GM18868 (cell line): ENCODE results near the gene SPATC1L.
"Not testable (repeated sequence)": the region's sequence is repeated elsewhere in the genome, so short reads cannot be mapped to it uniquely, and the experiment has no call there.

Source experiments
- ATAC-seq: cut with Tn5 transposase; IDR thresholded peaks from one replicate; pipeline ENCODE4 v1.9.1; 2021; ENCODE audit warnings: mild to moderate bottlenecking, moderate library complexity; ENCODE audit not compliant: unreplicated experiment

SPATC1L gene

DNA sequence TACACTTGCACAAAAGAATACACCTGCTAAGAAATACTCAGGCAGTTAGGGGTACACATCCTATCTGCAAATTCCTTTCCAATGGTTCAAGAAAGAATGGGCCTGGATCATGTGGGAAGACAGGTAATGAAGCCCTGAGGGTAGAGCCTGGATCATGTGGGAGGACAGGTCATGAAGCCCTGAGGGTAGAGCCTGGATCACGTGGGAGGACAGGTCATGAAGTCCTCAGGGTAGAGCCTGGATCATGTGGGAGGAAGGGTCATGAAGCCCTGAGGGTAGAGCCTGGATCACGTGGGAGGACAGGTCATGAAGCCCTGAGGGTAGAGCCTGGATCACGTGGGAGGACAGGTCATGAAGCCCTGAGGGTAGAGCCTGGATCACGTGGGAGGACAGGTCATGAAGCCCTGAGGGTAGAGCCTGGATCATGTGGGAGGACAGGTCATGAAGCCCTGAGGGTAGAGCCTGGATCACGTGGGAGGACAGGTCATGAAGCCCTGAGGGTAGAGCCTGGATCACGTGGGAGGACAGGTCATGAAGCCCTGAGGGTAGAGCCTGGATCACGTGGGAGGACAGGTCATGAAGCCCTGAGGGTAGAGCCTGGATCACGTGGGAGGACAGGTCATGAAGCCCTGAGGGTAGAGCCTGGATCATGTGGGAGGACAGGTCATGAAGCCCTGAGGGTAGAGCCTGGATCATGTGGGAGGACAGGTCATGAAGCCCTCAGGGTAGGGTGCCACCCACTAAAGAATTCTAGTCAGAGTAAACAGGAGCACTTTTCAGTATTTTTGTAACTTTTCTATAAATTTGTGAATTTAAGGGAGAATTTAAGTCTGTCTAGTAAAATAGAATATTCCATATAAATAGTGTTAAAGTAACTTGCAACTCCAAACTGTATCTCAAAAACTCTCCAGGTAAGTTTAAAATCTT lies 16.9 kb upstream of the SPATC1L start:
- ATAC-seq: not testable (repeated sequence)

DNA sequence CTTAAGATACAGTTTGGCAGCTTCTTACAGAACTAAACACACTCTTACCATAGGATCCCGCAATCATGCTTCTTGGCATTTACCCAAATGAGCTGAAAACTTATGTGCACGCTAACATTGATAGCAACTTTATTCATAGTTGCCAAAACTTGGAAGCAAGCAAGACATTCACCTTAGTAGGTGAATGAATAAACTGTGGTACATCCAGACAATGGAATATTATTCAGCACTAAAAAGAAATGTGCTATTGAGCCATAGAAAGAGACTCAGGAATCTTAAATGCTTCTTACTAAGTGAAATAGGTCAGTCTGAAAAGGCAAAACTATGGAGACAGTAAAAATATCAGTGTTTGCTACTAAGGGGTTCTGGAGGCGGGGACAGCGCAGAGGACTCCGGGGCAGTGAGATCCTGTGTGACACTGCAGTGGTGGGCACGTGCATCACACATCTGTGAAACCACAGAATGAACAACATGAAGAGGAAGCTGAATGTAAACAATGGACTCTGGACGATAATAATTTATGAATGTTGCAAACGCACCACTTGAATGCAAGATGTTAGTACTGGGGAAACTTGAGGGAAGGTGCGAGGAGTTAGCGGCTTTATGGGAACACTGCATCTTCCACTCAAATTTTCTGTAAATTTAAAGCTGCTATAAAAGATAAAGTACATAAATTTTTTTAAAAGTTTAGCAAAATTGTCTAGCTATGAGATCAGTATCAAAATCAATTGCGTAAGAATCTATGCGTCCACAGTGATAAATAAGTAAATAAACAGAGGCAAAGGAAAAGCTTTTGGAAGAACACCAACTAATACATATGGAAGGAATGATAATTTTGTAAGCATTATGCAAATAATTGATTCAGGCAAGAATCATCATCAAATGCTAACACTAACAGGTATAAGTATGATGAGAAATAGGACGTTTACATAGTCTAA lies 15.4 kb upstream of the SPATC1L start:
- ATAC-seq: no peak

- ATAC-seq: no peak
Observed at GRCh38 chr21:46196733-46197132, 12.5 kb upstream of the SPATC1L start.

DNA sequence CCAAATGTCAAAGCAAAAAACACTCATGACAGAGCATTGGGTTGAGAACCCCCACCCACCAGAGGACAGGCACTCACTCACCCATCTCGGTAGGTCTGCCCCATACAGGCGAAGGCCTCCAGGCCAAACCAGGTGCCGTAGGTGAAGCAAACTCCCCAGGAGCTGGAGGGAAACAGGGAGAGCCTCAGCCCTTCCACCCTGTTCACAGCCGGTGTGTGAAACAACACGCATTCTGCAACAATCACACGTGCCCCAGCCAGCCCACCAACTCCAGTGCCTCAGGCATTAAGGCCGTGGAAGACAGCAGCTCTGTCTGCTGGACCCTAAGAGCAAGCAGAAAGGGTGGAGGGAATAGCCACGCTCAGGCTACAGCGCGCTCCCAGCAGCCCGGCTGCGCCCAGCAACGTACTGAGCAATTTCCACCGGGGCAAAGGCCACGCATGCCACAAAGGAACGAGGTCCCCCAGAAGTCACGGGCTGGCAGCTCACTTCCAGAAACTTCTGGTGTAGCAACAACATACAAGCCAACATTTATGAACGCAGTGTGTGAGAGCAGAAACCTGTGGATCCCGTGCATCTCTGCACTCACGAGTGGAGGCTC lies 11.4 kb upstream of the SPATC1L start:
- ATAC-seq: no peak

DNA sequence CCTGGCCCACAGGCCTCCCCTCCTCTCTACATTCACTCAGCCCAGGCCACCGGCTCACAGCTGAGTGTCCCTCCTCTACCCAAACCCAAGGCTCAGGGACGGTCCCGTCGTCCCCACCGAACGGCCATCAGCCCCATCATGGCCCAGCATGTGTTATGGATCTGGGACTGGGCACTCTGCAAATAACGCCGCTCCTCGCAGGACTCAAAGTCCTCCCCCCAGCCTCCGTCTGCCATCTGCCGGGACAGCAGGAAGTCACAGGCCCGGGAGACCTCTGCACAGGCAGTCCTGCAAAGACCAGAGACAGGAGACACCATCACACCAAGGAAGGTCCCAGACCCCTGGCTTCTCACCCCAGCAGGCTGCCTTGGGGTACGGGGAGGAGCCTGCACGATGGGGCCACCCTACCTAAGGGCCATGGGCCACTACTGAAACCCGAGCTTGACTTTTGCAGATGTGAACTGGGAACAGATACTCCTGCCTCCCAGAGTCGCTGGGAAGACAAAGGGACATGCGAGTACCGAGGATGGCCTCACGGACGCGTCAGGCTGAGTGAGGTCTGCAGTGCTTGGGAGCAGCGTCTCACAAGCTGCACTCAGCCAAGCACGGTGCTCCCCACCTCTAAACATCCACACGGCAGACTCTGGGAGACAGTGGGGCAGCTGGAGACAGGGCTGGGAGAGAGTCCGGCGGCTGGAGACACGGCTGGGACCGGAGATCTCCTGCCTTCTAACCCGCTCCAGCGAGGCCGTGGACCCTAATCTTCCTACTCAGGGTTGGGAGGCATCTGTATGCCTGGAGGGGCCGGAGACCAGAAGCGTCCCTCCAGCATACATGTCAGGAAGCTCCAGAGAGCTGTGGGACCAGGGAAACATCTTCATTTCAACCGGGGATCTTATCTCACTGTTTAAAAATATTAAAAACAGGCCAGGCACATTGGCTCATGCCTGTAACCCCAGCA lies 10.4 kb upstream of the SPATC1L start:
- ATAC-seq: no peak

DNA sequence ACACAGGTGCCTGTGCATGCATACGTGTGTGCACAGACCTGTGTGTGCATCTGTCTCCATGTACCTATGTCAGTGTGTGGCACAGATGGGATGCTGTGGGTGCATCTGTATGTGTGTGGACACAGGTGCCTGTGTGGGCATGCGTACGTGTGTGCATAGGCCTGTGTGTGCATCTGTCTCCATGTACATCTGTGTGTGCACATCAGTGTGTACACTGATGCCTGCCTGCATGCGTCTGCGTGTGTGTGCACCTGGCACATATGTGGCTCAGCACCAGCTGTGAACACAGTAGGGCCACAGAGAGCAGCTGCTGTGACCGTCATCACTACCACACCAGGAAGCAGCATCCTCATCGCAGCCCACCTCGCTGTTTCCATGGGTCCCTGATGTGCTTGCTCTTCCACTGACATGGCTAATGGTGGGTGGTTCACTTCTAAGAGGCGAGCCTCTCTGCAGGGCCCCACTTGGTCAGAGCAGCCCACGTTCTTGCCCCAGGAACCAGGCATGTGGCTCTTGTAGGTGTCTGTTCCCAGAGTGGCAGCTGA lies 9.6 kb upstream of the SPATC1L start:
- no peak for ATAC-seq

DNA sequence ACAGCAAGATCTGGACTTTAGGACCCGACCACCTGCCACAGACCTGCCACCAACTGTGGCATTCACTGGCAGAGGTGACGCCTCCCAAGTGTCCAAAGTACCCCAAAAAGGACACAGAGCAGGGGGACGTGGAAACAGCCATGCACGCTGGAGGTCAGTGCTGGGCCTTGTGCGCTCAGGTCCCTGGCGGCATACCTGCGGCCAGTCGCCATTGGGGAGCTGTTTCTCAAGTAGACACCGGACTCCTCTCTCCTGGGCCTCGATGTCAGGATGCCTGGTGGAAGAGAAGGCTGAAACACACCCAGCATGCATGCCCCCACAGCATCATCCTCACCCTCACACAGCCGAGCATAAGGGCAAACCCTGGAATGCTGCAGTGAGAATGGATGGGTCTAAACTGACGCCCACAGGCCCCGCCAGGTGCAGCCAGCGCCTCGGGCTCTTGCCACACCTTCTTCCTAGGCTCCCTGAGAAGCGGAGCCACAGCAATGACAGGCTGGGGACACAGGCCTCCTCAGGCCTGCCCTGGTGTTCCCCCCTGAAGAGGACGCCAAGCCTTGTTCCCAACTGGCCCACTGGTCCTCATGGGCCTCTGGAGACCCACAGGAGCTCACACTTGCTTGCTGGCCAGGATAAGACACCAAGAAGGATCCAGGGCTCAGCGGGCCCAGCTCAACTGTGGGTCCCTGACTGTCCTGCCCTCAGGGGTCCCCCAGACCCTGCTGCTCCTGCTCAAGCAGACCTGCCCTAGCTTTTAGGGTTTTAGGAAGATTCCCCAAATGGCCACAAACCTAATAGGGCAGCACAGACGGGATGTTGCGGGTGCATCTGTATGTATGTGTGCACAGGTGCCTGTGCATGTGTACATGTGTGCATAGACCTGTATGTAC lies 7.7 kb upstream of the SPATC1L start:
- no peak for ATAC-seq

DNA sequence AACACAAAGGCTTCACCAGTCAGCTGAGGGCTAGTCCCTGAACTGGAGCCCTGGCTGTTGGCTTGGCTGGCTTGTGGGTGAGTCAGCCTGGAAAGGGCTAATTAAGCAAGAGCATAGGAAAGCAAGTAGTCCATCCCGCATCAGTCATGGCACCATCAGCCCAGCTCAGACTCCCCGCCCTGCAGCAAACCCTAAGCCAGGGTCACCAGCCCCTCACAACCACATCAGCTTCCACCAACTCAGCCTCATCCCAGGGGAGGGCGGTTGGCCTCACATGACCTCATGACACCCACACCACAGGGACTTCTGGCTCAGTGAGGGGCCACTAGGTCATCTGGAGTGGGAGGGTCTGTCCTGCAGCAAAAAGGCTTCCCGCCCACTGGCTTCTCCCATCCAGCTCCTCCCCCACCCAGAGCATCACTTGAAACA lies 7.0 kb upstream of the SPATC1L start:
- no peak for ATAC-seq

DNA sequence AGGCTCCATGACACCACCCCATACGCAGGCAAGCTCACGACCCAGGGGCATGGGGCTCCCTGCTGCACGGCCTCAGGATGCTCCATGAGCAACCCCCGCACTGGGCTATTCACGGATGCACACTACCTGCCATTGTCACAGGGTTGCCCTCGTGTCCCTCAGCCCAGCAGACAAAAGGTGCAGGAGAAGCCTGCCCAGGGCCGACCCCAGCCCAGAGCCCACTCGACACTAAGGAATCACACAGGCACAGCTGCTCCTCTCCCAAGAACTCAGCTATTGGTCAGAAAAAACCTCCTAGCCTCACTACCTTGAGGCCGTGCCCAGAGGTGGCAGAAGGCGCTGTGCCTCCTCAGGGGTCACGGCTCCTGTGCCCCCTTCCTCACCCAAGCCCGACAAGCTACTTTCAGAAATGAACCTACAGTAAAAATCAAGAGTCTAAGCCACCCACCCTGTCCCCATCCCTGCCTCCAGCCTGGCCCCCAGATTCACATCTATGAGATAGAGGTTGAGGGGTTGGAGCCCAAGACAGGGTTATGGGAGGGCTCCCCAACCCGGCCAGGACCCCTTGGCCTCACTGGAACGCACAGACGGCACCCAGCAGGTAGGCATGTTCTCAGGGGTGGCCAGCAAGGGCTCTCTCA lies 6.4 kb upstream of the SPATC1L start:
- no peak for ATAC-seq

GRCh38 chr21:46189959-46190490 lies 5.8 kb upstream of the SPATC1L start:
- no peak for ATAC-seq

DNA sequence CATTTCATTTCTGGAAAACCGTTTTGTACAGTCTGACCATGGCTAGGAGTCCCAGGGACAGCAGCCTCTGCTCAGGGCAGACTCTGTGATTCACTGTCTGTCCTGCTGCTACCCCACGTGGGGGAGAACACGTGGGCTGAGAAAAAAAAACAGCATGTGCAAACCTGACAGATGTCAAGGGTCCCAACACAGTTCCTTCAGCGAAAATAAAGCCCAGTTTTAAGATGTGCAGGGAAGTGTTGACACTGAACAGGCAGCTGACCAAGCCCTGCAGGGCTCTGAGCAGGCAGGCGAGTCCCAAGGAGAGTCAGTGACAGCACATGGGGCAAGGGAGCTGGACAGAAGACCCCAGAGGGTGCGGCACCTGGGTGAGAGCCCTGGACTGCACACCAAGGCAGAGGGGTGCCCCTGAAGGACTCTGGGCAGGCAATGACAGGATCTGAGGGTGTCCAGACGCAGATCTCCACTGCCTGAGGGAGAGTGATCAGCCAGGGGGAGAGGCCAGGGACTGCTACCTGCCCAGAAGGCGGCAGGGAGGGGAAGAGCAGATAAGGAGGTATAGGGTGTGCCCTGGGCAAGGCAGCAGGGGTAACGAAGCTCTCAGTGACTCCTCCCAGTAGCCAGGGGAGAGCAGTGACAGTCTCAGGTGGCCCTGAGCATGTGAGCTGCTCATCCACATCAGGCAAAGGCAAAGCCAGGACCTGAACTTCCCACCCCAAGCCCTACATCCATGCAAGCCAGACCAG lies 5.1 kb upstream of the SPATC1L start:
- no peak for ATAC-seq

DNA sequence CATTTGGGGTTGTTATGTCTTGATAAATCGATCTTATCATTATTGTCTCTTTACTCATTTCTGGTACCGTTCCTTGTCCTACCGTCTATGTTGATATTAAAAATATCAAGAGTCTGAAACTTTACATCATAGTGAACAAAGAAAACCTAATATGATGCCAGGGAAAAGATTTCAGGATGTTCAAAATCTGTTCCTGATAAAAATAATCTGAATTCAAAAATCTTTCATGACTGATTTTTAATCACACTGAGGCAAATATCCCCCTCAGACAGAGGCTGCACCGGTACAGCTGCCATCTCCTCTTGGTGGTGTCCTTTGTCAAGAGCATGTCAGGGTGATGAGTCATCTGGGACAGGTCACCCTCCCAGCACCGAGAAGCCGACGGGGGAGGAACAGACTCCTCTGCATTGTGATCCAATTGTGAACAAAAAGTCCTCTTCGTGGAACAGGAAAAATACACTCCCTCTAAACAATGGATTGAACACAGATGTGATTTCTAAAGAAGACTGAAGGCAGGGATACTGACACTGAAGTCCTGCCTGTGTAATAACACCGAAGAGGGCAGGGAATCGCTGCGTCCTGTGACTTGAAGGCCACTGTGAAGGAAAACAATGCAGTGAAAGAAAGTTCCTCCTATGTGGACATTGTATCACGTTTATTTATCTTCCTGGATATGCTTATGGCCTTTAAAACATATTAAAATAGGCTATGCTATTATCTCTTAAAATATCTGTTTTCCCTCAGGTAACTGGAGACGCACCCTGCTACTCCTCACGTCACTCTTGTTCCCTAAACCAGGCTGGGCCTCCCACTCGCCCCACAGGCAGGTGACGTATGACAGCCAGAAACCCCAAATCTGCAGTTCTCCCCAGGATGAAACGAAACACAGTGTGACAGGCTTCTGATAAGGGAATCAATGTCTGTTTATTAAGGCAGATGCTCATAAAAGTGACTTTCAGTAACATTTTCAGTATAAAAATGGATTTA lies 4.3 kb upstream of the SPATC1L start:
- no peak for ATAC-seq

GRCh38 chr21:46187814-46188213 lies 3.6 kb upstream of the SPATC1L start:
- no peak for ATAC-seq

GRCh38 chr21:46187261-46187660 lies 3.0 kb upstream of the SPATC1L start:
- ATAC-seq: no peak

GRCh38 chr21:46185716-46186115 lies 1.5 kb upstream of the SPATC1L start:
- no peak for ATAC-seq
